Measurements from ENCODE around the gene CD46.

DNA sequence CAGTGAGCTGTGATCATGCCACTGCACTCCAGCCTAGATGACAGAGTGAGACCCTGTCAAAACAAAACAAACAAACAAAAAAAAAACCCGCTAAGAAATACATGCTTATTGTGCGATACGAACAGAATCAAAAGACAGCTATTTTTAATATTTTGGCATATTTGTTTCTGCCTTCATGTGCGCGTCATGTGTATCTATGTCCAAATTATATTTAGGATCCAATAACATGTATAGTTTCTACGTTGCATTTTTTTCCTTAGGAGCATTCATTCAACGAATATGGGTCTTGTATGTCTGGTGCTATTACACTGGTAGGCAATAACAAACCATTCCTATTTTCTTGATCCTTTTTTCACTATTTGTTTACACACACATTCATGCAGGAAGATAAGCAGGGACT is 1.8 kb downstream of the CD46 start:
- TF ChIP-seq, protein P1, sequence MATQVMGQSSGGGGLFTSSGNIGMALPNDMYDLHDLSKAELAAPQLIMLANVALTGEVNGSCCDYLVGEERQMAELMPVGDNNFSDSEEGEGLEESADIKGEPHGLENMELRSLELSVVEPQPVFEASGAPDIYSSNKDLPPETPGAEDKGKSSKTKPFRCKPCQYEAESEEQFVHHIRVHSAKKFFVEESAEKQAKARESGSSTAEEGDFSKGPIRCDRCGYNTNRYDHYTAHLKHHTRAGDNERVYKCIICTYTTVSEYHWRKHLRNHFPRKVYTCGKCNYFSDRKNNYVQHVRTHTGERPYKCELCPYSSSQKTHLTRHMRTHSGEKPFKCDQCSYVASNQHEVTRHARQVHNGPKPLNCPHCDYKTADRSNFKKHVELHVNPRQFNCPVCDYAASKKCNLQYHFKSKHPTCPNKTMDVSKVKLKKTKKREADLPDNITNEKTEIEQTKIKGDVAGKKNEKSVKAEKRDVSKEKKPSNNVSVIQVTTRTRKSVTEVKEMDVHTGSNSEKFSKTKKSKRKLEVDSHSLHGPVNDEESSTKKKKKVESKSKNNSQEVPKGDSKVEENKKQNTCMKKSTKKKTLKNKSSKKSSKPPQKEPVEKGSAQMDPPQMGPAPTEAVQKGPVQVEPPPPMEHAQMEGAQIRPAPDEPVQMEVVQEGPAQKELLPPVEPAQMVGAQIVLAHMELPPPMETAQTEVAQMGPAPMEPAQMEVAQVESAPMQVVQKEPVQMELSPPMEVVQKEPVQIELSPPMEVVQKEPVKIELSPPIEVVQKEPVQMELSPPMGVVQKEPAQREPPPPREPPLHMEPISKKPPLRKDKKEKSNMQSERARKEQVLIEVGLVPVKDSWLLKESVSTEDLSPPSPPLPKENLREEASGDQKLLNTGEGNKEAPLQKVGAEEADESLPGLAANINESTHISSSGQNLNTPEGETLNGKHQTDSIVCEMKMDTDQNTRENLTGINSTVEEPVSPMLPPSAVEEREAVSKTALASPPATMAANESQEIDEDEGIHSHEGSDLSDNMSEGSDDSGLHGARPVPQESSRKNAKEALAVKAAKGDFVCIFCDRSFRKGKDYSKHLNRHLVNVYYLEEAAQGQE (IDR thresholded peaks at IDR 0.05; ENCODE audit: insufficient read depth in 1 of 2, low read depth in 2 of 2, low read length in 2 of 2), result no peak
- TF ChIP-seq POLR2AphosphoS5 (IDR thresholded peaks at IDR 0.05; ENCODE audit: low read depth, low read length), result no peak
- no peak for TF ChIP-seq SIN3A (IDR thresholded peaks at IDR 0.05; ENCODE audit: borderline replicate concordance, insufficient read depth, low read length)
- no peak for TF ChIP-seq TAF1 (IDR thresholded peaks at IDR 0.05; ENCODE audit: borderline replicate concordance, insufficient read depth, low read length)
- no peak for TF ChIP-seq FOXP2 (optimal IDR thresholded peaks at IDR 0.05; ENCODE audit: borderline replicate concordance, extremely low read depth, extremely low read length, insufficient read depth)
